Measurements from ENCODE around the gene CFAP20DC. TPM values are rescaled to one million over a fixed set of nuclear protein-coding genes. Genes with fewer than 3 reads are reported as not detected.
"Not testable (repeated sequence)": the region's sequence is repeated elsewhere in the genome, so short reads cannot be mapped to it uniquely, and the experiment has no call there.

CFAP20DC gene
- 10 to 100 TPM in 1 of 2 donors, 1 to 10 TPM in 1; 8.1 to 14.1 TPM for polyA plus RNA-seq

- H3K4me1 ChIP-seq (ENCODE audit: control insufficient read depth in 2 of 2, insufficient read depth in 2 of 2, low read length in 1 of 2), result no peaks in the 10 kb centered on the region
- WGBS, 2 donors, result 1 to 2% methylated on average over 58 to 60 of the region's 60 CpGs
- peak within 1 kb of the TSS; percentile 82 to 95 for H3K27ac ChIP-seq (ENCODE audit: low read depth in 2 of 2, low read length in 1 of 2)
- no peaks in the 10 kb centered on the region for H3K36me3 ChIP-seq (ENCODE audit: control insufficient read depth in 2 of 2, insufficient read depth in 2 of 2, low read length in 1 of 2)
- no peaks in the 10 kb centered on the region for H3K27me3 ChIP-seq (ENCODE audit: control insufficient read depth in 1 of 2, insufficient read depth in 2 of 2, low read length in 2 of 2)
- H3K4me3 ChIP-seq (ENCODE audit: low read depth in 1 of 2, low read length in 2 of 2), result peak within 1 kb of the TSS; percentile 77 to 82
- no peaks in the 10 kb centered on the region for H3K9me3 ChIP-seq (ENCODE audit: control insufficient read depth in 2 of 2, insufficient read depth in 1 of 2, low read depth in 1 of 2, low read length in 1 of 2)
Measured at GRCh38 chr3:59049671-59050331, at the start of gene CFAP20DC. Gene CFAP20DC (minus strand): TSS chr3:59050025. CDS start chr3:59049631, 394 bp downstream.

DNA sequence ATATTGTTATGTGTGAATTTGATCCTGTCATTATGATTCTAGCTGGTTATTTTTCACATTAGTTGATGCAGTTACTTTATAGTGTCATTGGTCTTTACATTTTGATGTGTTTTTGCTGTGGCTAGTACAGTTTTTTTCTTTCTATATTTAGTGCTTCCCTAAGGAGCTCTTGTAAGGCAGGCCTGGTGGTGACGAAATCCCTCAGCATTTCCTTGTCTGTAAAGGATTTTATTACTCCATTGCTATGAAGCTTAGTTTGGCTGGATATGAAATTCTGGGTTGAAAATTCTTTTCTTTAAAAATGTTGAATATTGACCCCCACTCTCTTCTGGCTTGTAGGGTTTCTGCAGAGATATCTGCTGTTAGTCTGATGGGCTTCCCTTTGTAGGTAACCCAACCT is 48.7 kb upstream of the CFAP20DC start:
- H3K4me1 ChIP-seq (ENCODE audit: control insufficient read depth in 2 of 2, insufficient read depth in 2 of 2, low read length in 1 of 2); H3K9me3 ChIP-seq (ENCODE audit: control insufficient read depth in 2 of 2, insufficient read depth in 1 of 2, low read depth in 1 of 2, low read length in 1 of 2); H3K27me3 ChIP-seq (ENCODE audit: control insufficient read depth in 1 of 2, insufficient read depth in 2 of 2, low read length in 2 of 2); H3K36me3 ChIP-seq (ENCODE audit: control insufficient read depth in 2 of 2, insufficient read depth in 2 of 2, low read length in 1 of 2); H3K27ac ChIP-seq (ENCODE audit: low read depth in 2 of 2, low read length in 1 of 2); H3K4me3 ChIP-seq (ENCODE audit: low read depth in 1 of 2, low read length in 2 of 2): not testable (repeated sequence)
- WGBS, 2 donors, result 73 to 76% methylated on average over 1 of the region's 1 CpG

DNA sequence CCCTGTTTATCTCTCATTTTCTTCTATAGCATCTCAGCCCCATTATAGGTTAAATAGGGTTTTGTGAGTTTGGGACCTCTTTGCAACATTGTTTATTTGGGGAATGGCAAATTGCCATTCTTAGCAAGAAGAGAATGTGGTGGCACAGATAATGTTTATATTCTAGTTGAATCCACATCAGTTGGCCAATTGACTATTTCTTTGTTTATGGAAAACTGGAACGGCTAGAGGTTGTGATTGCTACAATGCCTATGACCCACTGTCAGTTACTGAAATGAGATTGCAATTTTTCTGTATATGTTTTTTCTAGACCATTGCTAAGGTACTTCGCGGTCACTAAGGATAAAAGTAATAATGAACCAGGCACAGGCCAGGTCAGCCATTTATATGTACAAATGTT is 44.6 kb upstream of the CFAP20DC start:
- H3K4me3 ChIP-seq (ENCODE audit: low read depth in 1 of 2, low read length in 2 of 2), result no peak overlapping the region
- H3K4me1 ChIP-seq (ENCODE audit: control insufficient read depth in 2 of 2, insufficient read depth in 2 of 2, low read length in 1 of 2), result no peaks in the 10 kb centered on the region
- no peaks in the 10 kb centered on the region for H3K27me3 ChIP-seq (ENCODE audit: control insufficient read depth in 1 of 2, insufficient read depth in 2 of 2, low read length in 2 of 2)
- 86 to 87% methylated on average over 3 of the region's 3 CpGs for WGBS, 2 donors
- no peak overlapping the region for H3K27ac ChIP-seq (ENCODE audit: low read depth in 2 of 2, low read length in 1 of 2)
- H3K9me3 ChIP-seq (ENCODE audit: control insufficient read depth in 2 of 2, insufficient read depth in 1 of 2, low read depth in 1 of 2, low read length in 1 of 2), result no peaks in the 10 kb centered on the region
- H3K36me3 ChIP-seq (ENCODE audit: control insufficient read depth in 2 of 2, insufficient read depth in 2 of 2, low read length in 1 of 2), result no peaks in the 10 kb centered on the region

DNA sequence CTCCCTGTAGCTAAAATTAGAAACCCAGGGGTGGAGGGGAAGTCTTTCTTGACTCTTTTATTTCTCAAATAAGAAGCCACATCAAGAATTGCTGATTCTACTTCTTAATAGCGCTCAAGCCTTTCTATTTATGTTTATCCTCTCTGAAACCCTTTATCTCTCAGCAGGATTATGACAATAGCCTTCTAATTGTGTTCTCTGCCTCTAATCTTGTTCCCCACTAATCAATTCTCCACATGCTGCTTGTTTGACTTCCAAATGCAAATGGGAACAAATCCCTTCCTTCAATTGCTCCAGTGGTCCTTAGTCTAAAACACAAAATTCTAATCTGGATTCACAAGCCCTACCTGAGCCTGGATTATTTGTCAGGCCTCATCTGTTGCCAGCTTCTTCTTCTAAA is 43.7 kb upstream of the CFAP20DC start:
- no peak overlapping the region for H3K4me3 ChIP-seq (ENCODE audit: low read depth in 1 of 2, low read length in 2 of 2)
- no peaks in the 10 kb centered on the region for H3K36me3 ChIP-seq (ENCODE audit: control insufficient read depth in 2 of 2, insufficient read depth in 2 of 2, low read length in 1 of 2)
- H3K27ac ChIP-seq (ENCODE audit: low read depth in 2 of 2, low read length in 1 of 2), result no peak overlapping the region
- H3K4me1 ChIP-seq (ENCODE audit: control insufficient read depth in 2 of 2, insufficient read depth in 2 of 2, low read length in 1 of 2), result no peaks in the 10 kb centered on the region
- no peaks in the 10 kb centered on the region for H3K27me3 ChIP-seq (ENCODE audit: control insufficient read depth in 1 of 2, insufficient read depth in 2 of 2, low read length in 2 of 2)
- H3K9me3 ChIP-seq (ENCODE audit: control insufficient read depth in 2 of 2, insufficient read depth in 1 of 2, low read depth in 1 of 2, low read length in 1 of 2), result no peaks in the 10 kb centered on the region
- WGBS, 2 donors, result 83 to 87% methylated on average over 1 of the region's 1 CpG

- no peak overlapping the region for H3K4me3 ChIP-seq (ENCODE audit: low read depth in 1 of 2, low read length in 2 of 2)
- H3K27me3 ChIP-seq (ENCODE audit: control insufficient read depth in 1 of 2, insufficient read depth in 2 of 2, low read length in 2 of 2), result no peaks in the 10 kb centered on the region
- H3K36me3 ChIP-seq (ENCODE audit: control insufficient read depth in 2 of 2, insufficient read depth in 2 of 2, low read length in 1 of 2), result no peaks in the 10 kb centered on the region
- no peaks in the 10 kb centered on the region for H3K9me3 ChIP-seq (ENCODE audit: control insufficient read depth in 2 of 2, insufficient read depth in 1 of 2, low read depth in 1 of 2, low read length in 1 of 2)
- 32 to 45% methylated on average over 1 of the region's 1 CpG for WGBS, 2 donors
- H3K27ac ChIP-seq (ENCODE audit: low read depth in 2 of 2, low read length in 1 of 2), result no peak overlapping the region
- H3K4me1 ChIP-seq (ENCODE audit: control insufficient read depth in 2 of 2, insufficient read depth in 2 of 2, low read length in 1 of 2), result no peaks in the 10 kb centered on the region
Measured at GRCh38 chr3:59088761-59089160, 38.9 kb upstream of the CFAP20DC start.

- Histone ChIP-seq H3K4me1 (ENCODE audit: control insufficient read depth in 2 of 2, insufficient read depth in 2 of 2, low read length in 1 of 2) (no peaks in the 10 kb centered on the region), H3K9me3 (ENCODE audit: control insufficient read depth in 2 of 2, insufficient read depth in 1 of 2, low read depth in 1 of 2, low read length in 1 of 2) (no peaks in the 10 kb centered on the region), H3K27me3 (ENCODE audit: control insufficient read depth in 1 of 2, insufficient read depth in 2 of 2, low read length in 2 of 2) (no peaks in the 10 kb centered on the region), H3K36me3 (ENCODE audit: control insufficient read depth in 2 of 2, insufficient read depth in 2 of 2, low read length in 1 of 2) (no peaks in the 10 kb centered on the region), H3K4me3 (ENCODE audit: low read depth in 1 of 2, low read length in 2 of 2) (no peak overlapping the region), H3K27ac (ENCODE audit: low read depth in 2 of 2, low read length in 1 of 2) (no peak overlapping the region)
- 53 to 61% methylated on average over 3 of the region's 3 CpGs for WGBS, 2 donors
Measured at GRCh38 chr3:59085976-59086375, 36.2 kb upstream of the CFAP20DC start.

DNA sequence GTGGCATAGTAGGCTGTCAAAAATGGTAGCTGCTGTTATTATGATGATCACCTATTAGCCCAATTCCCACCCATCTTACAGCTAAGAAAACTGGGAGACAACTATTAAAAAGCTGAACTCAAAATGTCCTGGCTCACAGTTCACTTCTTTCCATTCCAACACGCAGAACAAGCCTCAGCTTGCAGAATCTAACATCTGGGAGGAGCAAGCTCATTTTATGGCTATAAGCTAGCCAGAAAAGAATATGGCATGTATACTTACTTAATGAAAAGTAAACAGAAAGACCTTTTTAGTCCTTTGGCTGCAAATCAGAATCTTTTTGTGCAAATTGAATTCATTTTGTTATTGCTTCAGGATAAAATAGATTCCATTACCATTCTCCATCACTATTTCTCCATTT is 34.8 kb upstream of the CFAP20DC start:
- no peak overlapping the region for H3K4me3 ChIP-seq (ENCODE audit: low read depth in 1 of 2, low read length in 2 of 2)
- H3K4me1 ChIP-seq (ENCODE audit: control insufficient read depth in 2 of 2, insufficient read depth in 2 of 2, low read length in 1 of 2), result no peaks in the 10 kb centered on the region
- H3K36me3 ChIP-seq (ENCODE audit: control insufficient read depth in 2 of 2, insufficient read depth in 2 of 2, low read length in 1 of 2), result no peaks in the 10 kb centered on the region
- no peaks in the 10 kb centered on the region for H3K27me3 ChIP-seq (ENCODE audit: control insufficient read depth in 1 of 2, insufficient read depth in 2 of 2, low read length in 2 of 2)
- 20 to 48% methylated on average over 1 of the region's 1 CpG for WGBS, 2 donors
- H3K27ac ChIP-seq (ENCODE audit: low read depth in 2 of 2, low read length in 1 of 2), result peak overlapping the region in 1 of 2 donors; percentile 53
- H3K9me3 ChIP-seq (ENCODE audit: control insufficient read depth in 2 of 2, insufficient read depth in 1 of 2, low read depth in 1 of 2, low read length in 1 of 2), result no peaks in the 10 kb centered on the region

DNA sequence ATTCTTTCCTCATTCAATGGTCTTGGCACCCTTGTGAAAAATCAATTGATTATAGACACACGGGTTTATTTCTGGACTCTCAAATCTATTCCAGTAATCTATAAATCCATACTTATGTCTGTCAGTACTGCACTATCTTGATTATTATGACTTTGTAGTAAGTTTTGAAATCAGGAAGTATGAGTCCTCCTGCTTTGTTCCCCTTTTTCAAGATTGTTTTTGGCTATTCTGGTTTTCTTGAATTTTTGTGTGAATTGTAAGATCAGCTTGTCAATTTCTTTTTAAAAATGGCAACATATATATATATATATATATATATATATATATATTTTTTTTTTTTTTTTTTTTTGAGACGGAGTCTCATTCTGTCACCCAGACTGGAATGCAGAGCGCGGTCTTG is 32.3 kb upstream of the CFAP20DC start:
- 85 to 90% methylated on average over 3 to 4 of the region's 4 CpGs for WGBS, 2 donors
- Histone ChIP-seq H3K4me1 (ENCODE audit: control insufficient read depth in 2 of 2, insufficient read depth in 2 of 2, low read length in 1 of 2) (no peaks in the 10 kb centered on the region), H3K9me3 (ENCODE audit: control insufficient read depth in 2 of 2, insufficient read depth in 1 of 2, low read depth in 1 of 2, low read length in 1 of 2) (no peaks in the 10 kb centered on the region), H3K36me3 (ENCODE audit: control insufficient read depth in 2 of 2, insufficient read depth in 2 of 2, low read length in 1 of 2) (no peaks in the 10 kb centered on the region), H3K27me3 (ENCODE audit: control insufficient read depth in 1 of 2, insufficient read depth in 2 of 2, low read length in 2 of 2) (no peaks in the 10 kb centered on the region), H3K27ac (ENCODE audit: low read depth in 2 of 2, low read length in 1 of 2) (no peak overlapping the region), H3K4me3 (ENCODE audit: low read depth in 1 of 2, low read length in 2 of 2) (no peak overlapping the region)

DNA sequence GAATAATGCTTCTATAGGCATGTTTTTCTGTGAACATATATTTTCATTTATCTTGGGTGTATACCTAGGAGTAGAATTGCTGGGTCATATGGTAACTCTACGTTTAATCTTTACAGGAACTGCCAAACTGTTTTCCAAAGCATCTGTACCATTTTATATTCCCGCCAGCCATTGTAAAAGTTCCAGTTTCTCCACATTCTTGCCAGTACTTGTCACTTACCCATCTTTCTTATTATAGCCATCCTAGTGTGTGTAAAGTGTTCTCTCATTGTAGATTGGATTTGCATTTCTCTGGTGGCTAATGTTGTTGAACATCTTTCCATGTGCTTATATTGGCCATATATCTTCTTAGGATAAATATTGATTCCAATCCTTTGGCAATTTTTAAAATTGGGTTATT is 31.2 kb upstream of the CFAP20DC start:
- H3K4me3 ChIP-seq (ENCODE audit: low read depth in 1 of 2, low read length in 2 of 2), result no peak overlapping the region
- WGBS, 2 donors, result 42 to 58% methylated on average over 2 of the region's 2 CpGs
- no peaks in the 10 kb centered on the region for H3K4me1 ChIP-seq (ENCODE audit: control insufficient read depth in 2 of 2, insufficient read depth in 2 of 2, low read length in 1 of 2)
- H3K9me3 ChIP-seq (ENCODE audit: control insufficient read depth in 2 of 2, insufficient read depth in 1 of 2, low read depth in 1 of 2, low read length in 1 of 2), result no peaks in the 10 kb centered on the region
- no peak overlapping the region for H3K27ac ChIP-seq (ENCODE audit: low read depth in 2 of 2, low read length in 1 of 2)
- no peaks in the 10 kb centered on the region for H3K27me3 ChIP-seq (ENCODE audit: control insufficient read depth in 1 of 2, insufficient read depth in 2 of 2, low read length in 2 of 2)
- no peaks in the 10 kb centered on the region for H3K36me3 ChIP-seq (ENCODE audit: control insufficient read depth in 2 of 2, insufficient read depth in 2 of 2, low read length in 1 of 2)

GRCh38 chr3:59079962-59080361 is 30.1 kb upstream of the CFAP20DC start:
- Histone ChIP-seq H3K4me3 (ENCODE audit: low read depth in 1 of 2, low read length in 2 of 2) (no peak overlapping the region), H3K9me3 (ENCODE audit: control insufficient read depth in 2 of 2, insufficient read depth in 1 of 2, low read depth in 1 of 2, low read length in 1 of 2) (no peaks in the 10 kb centered on the region), H3K27ac (ENCODE audit: low read depth in 2 of 2, low read length in 1 of 2) (no peak overlapping the region), H3K4me1 (ENCODE audit: control insufficient read depth in 2 of 2, insufficient read depth in 2 of 2, low read length in 1 of 2) (no peaks in the 10 kb centered on the region), H3K36me3 (ENCODE audit: control insufficient read depth in 2 of 2, insufficient read depth in 2 of 2, low read length in 1 of 2) (no peaks in the 10 kb centered on the region), H3K27me3 (ENCODE audit: control insufficient read depth in 1 of 2, insufficient read depth in 2 of 2, low read length in 2 of 2) (no peaks in the 10 kb centered on the region)
- 45 to 46% methylated on average over 1 of the region's 1 CpG for WGBS, 2 donors

Data from esophagus (tissue), 2 donors.